GM10847 (cell line): ENCODE data around the gene UTS2R.

Source experiments
- POLR2A ChIP-seq: IDR thresholded peaks from 2 replicates; pipeline ENCODE4 v1.6.1; 2011; ENCODE audit not compliant: insufficient read length; ENCODE audit errors: extremely low read depth

The UTS2R gene

GRCh38 chr17:82416771-82417170 lies 45.2 kb downstream of the UTS2R start:
- TF ChIP-seq POLR2A = no peak

DNA sequence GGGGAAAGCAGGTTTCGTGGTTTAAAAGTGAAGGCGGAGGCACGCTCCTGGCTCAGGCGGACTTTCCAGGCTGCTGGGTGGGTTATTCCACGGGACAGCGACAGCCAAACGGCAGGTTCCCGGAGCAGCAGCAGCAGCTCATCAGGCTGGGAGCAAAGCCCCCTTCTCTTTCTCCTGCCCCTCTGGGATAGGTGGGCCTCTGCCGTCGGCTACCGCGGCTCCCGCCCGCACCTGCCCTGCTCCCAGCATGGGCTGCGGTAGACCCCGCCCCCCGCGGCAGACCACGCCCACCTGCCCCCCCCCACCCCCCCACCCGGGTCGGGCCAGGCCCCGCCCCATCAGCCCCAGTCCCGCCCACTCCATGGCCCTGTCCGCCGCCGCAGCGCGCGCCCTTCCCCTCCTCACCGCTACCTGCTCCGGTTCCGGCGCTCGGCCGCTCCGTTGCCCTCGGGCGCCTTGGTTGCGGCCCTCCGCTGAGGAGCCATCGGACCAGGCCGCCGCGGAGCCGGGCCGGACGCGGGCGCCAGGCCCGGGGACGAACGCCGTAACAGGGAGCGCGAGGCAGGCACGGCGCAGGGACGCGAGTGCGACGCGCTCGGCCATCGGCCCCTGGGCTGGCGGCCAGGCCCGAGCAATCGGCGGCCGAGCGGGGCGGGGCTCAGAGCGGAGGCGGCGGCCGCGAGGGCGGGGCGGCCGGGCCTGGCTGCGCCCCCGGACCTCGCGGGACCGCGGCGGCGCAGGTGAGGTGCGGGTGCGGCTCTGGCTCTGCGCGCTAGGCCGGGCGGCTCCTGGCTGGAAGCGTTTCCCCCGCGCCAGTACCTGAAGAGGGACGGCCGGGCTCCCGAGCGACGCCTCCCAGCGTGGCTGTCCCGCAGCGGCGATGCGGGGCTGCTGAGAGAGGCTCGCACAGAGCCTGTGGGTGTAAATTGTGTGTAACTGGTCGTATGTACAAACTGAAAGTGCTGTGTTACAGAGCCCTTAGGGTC lies 46.7 kb downstream of the UTS2R start, which contains the start of the genes HEXD and OGFOD3:
Gene HEXD (plus strand): TSS at position 347 of the 986 bp plus-strand sequence. CDS start 1,453 bp downstream, outside the sequence.
Gene OGFOD3 (minus strand): TSS at position 586 of the 986 bp plus-strand sequence. CDS start 101 bp downstream, at position 485.
- peak; percentile 72 for TF ChIP-seq POLR2A

GRCh38 chr17:82419540-82419939 lies 48.0 kb downstream of the UTS2R start:
- no peak for TF ChIP-seq POLR2A

GRCh38 chr17:82424001-82424862 lies 52.7 kb downstream of the UTS2R start:
- TF ChIP-seq POLR2A = no peak

GRCh38 chr17:82424863-82425159 lies 53.2 kb downstream of the UTS2R start:
- no peak for TF ChIP-seq POLR2A
